HG02759 (cell line): Measurements from ENCODE around the gene PCSK4.
"Not testable (repeated sequence)": the region's sequence is repeated elsewhere in the genome, so short reads cannot be mapped to it uniquely, and the experiment has no call there.

Source experiments
- ATAC-seq: cut with Tn5 transposase; IDR thresholded peaks from one replicate; pipeline ENCODE4 v1.9.1; 2021; ENCODE audit warnings: mild to moderate bottlenecking, moderate library complexity; ENCODE audit not compliant: unreplicated experiment

Gene PCSK4

DNA sequence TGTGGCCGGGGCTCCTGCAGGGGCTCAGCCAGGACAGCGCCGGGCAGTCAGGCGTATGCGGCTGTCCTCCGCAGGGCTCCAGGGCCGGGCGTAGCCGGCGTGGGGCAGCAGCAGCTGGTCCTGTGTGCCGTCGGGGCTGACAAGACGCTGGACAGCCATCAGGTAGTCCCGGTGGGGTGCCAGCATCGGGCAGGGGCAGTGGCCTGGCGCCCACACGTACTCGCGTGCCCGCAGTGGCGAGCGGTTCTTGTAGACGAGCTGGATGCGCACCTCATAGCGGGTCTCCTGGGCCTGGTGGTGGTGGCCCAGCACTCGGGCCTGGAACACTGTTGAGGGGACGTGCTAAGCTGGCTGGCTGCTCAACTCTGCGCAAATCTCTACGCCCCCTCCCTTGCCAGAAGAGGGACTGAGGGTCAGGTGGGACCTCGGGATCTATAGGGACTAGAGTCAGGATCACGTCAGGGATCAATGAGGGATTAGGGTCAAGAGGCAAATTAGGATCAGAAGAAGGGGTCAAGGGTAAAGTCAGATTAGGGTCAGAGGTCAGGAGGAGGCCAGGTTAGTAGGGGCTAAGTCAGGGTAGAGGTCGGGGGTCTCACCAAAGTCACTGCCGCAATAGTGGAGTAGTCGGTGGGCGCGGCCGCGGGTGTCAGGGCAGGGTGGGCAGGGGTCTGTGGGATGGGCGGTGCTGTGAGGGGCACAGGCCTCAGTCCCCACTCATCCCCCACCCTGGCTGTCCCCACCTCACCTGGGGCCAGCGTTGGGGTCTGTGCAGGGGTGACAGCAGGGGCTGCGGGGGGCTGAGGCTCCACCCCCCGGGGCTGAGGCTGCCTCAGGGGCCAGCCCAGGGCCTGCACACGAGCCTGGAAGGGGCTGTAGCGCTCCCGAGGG is 16.1 kb upstream of the PCSK4 start:
- no peak for ATAC-seq

DNA sequence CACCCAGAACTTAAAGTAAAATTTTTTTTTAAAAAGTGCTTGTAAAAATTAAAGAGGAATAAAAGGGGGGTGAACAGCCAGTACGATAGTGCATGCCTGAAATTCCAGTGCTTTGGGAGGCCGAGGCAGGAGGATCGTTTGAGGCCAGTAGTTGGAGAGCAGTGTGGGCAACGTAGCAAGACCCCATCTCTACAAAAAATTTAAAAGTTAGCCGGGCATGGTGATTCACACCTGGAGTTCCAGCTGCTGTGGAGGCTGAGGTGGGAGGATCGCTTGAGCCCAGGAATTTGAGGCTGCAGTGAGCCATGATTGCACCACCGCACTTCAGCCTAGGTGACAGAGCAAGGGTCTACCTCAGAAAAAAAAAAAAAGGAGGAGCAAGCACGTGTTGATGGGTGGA is 14.9 kb upstream of the PCSK4 start:
- ATAC-seq = no peak

DNA sequence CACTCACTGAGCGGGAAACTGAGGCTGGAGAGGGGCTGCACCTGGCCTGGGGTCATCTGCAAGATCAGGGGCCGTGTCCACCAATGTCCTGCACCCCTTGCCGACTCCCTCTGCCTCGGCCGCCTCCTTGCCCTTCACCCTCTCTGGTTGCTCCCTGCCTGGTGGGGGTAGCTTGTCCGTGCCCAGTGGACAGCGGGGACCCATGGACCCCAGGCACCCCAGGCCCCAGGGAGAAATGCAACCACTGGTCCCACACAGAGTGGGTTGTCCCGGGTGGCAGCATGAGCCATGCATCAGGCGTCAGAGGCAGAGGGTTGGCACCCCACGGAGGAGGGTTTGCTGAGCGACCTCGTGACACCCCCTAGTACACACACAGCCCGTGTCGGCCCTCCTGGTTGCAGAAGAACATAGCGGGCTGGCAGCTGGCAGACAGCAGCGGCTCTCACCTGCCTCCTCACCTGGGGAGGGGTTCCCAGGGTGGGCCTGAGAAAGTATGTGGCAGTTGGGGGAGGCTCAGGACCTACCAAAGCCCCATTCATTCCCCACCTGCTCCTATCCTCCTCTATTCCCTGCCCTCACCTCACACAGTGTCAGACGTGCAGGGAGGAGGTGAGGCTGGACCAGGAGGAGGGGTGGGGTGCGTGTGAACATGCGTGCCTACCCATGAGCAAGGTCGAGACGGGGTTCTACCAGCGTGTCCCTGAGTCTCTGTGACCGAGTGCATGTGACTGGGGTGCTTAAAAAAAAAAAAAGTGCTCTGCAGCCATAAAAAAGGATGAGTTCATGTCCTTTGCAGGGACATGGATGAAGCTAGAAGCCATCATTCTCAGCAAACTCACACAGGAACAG is 14.0 kb upstream of the PCSK4 start:
- ATAC-seq = no peak

DNA sequence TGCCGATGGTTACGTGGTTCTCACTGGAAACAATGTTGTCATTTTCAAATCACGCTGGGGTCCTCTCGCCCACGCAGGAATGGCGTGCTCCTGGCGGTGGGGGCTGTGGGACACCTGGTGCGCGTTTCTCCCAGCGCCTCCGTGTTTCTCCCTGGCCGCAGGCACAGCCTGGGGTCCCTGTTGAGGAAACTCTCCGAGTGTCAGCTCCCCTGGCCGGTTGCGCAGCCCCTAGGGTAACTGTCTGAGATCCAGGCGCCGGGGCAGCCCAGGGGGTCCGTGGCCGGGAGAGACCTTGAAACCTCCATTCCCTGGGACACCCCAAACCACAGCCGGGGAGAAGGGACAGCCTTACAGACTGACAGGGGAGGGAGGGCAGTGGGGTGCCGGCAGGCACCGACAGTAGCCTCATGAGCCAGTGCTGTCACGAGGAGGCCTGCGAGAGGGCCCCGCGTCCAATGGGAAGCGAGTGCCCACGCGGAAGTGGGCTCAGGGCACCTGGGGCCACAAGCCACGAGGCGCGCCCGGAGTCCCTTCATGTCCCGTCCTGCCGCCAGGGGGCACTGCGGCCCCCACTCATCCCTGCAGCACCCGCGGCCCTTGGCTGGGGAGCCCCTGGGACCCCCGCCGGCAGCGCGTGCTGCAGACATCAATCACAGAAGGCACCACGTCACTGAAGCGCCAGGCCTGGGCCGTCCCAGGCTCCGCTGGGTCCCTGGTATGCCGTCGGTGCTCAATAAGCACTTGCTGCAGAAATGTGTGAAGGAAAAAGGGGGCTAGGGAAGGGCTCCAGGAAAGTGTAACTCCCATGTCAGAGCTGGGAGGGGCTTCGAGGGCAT is 13.2 kb upstream of the PCSK4 start:
- no peak for ATAC-seq

DNA sequence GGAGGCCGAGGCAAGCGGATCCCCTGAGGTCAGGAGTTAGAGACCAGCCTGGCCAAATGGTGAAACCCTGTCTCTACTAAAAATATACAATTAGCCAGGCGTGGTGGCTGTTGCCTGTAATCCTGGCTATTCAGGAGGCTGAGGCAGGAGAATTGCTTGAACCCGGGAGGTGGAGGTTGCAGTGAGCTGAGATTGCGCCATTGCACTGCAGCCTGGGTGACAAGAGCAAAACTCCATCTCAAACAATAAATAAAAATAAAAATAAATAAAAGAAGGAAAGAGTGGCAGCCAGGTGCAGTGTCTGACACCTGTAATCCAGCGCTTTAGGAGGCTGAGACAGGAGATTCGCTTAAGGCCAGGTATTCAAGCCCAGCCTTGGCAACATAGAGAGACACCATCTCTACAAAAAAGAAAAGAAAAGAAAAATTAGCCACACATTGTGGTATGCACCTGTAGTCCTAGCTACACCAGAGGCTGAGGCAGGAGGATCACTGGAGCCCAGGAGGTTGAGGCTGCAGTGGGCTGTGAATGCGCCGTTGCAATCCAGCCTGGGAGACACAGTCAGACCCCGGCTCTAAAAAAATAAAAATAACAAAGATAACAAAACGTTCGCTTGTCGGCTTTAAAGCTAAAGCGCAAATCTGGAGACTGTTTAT is 12.4 kb upstream of the PCSK4 start:
- no peak for ATAC-seq

DNA sequence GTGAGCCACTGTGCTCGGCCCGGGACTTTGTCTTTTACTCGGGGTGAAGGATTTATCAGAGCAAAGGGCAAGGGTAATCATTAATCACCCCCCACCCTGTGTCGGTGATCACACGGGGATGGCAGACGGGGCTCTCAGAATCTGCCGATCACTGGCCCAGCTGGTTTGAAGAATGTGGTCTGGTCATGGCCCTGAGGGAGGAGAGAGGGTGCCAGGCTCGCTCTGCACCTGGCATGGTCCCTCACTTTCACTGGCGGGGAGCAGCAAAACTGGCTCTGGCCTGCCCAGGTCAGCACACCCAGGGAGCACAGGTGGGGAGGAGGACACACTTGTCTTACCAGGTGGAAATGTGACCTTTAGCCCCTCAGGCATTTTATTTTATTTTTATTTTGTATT is 11.0 kb upstream of the PCSK4 start:
- no peak for ATAC-seq

DNA sequence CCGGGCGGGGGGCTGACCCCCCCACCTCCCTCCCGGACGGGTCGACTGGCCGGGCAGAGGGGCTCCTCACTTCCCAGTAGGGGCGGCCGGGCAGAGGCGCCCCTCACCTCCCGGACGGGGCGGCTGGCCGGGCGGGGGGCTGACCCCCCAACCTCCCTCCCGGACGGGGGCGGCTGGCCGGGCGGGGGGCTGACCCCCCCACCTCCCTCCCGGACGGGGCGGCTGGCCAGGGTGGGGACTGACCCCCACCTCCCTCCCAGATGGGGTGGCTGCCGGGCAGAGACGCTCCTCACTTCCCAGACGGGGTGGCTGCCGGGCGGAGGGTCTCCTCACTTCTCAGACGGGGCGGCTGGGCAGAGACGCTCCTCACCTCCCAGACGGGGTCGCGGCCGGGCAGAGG is 9.1 kb upstream of the PCSK4 start:
- not testable (repeated sequence) for ATAC-seq

DNA sequence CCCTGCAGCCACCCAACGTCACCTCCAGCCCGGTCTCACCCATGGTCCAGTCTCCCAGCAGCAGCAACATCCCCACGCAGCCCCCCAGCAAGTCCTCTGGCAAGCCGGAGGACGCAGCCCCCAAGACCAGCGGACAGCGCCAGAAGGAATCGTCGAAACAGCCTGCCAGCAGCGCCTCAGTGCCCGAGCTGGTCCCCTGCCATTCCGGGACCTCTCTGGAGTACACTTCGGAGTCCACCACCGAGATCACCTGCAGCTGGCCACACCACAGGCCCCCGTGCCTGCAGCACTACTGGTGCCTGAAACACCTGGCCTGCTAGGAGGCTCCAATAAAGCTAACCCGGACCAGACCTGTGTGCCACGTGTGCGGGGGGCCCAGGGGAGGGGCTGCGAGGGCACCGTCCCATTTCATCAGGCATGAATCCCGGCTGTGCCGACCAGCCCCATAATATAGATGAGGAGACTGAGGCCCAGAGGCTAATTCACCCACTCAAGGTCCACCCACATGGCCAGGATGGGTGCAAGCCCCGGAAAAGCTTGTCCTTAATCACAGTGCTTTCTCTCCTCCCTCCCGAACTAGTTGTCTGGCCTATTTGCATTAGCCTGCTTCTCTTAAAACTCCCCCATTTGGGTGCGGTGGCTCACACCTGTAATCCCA is 7.6 kb upstream of the PCSK4 start:
- ATAC-seq = no peak

DNA sequence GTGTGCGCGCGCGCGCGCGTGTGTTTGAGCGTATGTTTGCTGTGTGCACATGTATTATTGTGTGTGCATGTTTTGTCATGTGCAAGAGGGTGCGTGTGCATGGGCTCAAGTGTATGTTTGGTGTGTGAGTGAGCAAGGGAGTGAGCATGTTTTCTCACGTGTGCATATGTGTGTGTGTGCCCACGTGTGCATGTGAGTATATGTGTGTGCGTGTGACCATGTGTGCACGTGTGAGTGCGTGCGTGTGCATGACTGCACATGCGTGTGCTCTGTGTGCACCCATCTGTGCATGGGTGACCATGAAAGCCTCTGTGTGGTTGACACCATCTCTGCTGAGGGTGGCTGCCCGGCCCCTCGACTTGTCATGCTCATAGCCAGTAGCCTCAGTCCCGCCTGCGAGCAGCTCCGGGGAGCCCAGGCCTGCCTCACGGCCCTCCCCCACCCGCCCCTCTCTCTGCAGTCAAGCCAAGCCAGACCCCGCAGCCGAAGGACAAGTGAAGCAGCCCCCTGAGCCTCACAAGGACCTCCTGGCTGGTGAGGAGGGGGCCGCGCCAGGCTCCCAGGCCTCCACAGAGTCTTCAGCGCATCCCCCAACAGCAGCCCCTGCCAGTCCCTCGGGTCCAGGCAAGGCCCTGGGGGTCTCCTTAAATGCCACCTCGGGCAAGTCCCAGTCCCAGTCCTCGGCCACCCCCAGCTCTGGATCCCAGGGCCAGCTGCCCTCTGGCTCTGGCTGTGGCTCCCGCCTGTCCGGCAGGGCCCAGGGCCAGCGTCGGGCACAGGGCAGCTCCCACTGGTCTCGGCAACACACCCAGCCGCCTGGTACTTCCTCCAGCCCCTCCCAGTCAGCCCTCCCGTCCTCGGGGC is 6.8 kb upstream of the PCSK4 start:
- ATAC-seq = no peak

DNA sequence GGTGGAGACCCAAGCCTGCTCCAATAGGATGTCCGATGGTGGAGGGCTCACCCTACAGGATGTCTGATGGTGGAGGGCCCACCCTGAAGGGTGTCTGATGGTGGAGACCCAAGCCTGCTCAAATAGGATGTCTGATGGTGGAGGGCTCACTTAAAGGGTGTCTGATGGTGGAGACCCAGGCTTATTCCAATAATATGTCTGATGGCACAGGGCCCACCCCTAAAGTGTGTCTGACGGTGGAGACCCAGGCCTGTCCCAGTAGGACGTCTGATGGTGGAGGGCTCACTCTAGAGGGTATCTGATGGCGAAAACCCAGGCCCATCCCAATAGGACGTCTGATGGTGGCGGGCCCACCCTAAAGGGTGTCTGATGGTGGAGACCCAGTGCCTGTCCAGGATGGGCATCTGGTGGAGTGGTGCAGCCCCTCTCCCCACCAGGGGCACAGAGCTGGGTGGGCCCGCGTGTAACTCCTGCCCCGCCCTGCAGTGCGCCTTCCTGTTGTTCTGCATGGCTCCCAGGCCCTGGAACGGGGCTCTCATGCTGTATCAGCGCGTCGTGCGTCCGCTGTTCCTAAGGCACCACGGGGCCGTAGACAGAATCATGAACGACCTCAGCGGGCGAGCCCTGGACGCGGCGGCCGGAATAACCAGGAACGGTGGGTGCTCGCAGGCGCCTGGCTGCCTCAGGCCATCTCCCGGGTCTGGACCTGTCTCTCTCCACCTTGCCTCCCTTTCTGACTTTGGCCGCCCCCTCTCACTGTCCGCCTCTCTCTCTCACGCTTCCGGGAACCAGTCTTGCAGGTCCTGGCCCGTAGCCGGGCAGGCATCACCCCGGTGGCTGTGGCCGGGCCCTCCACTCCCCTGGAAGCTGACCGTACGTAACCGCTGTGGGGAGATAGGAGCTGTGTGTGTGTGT is 5.9 kb upstream of the PCSK4 start:
- no peak for ATAC-seq

DNA sequence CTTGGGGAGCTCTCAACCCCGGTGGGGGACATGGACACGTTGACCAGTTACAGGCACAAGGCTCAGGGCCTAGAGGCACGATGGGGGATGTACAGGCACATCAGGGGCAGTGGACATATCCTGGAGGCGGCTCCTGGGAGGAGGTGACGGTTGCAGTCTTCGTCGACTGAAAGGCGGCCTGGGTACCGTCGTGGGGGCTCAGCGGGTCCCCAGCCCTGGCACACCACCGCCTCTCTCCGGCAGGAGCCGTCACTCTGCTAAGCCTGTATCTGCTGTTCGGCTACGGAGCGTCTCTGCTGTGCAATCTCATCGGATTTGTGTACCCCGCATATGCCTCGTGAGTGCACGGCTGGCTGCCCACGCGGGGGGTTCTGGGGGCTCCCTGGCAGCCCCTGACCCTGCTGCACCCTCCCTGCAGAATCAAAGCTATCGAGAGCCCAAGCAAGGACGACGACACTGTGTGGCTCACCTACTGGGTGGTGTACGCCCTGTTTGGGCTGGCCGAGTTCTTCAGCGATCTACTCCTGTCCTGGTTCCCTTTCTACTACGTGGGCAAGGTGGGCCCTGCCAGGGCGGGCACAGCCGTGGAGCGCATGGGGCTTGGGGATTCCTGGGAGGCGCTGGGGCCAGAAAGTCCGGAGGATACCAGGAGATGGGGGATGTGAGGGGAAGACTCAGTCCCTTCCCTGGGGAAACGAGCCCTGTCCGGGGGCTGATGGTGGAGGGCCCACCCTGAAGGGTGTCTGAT is 5.1 kb upstream of the PCSK4 start:
- ATAC-seq = no peak

DNA sequence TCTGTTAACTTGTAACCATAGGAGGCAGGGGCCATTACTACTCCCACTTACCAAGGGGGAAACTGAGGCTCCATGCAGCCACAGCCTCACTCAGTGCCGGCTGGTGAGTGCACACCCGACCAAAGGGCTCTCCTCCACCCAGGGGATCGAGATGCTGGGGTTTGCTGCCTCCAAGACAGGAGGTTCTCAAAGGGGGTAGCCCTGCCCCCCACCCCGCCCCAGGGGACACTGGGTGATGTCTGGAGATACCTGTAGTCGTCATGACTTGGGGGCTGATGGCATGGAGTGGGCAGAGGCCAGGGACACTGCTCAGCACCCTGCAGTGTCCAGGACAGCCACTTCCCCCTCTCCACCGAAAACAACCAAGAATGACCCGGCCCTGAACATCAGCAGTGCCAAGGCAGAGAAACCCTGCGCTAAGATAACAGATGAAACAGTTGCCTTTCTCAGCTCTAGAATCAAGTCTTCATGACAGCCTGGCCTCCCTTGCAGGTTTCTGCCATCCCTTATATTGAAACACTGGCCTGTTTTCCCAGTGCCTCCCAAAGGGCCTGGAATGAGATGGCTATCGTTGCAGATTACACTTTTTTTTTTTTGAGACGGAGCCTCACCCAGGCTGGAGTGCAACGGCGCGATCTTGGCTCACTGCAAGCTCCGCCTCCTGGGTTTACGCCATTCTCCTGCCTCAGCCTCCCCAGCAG is 4.1 kb upstream of the PCSK4 start:
- no peak for ATAC-seq

DNA sequence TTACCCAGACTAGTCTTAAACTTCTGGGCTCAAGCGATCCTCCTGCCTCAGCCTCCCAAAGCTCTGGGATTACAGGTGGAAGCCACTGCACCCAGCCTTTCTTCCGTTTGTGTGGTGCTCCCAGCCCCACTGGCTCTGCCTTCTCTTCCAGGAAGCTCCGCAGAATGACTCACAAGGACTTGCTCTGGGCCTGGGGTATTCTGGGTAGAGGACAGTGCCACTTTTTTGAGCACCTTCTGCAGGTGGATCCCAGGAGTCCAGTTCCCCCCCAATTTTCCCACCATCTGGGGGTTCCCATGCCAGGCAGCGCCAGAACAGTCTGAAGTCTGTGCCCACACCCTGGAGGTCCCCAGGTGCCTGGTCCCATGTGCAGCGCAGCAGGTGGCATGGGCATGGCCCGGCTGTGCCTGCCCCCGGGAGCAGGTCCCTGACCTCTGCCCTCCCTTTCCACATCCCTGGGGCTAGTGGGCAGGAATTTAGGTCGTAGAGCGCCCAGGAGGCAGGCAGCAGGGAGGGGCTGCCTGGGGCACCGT is 2.4 kb upstream of the PCSK4 start:
- no peak for ATAC-seq

DNA sequence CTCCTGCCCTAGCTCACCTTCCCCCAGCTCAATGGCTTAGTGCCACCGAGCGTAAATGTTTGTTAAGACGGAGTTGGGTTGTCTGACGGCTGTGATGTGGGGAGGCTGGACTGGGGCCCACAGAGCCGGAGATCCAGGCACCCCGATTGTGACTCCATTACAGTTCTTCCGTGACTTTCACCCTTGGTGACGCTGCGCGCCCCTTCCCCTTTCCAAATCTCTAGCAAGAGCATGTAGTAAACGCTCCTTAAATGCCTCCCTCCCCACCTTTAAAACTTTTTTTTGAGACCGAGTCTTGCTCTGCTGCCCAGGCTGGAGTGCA is 1.7 kb upstream of the PCSK4 start:
- no peak for ATAC-seq

DNA sequence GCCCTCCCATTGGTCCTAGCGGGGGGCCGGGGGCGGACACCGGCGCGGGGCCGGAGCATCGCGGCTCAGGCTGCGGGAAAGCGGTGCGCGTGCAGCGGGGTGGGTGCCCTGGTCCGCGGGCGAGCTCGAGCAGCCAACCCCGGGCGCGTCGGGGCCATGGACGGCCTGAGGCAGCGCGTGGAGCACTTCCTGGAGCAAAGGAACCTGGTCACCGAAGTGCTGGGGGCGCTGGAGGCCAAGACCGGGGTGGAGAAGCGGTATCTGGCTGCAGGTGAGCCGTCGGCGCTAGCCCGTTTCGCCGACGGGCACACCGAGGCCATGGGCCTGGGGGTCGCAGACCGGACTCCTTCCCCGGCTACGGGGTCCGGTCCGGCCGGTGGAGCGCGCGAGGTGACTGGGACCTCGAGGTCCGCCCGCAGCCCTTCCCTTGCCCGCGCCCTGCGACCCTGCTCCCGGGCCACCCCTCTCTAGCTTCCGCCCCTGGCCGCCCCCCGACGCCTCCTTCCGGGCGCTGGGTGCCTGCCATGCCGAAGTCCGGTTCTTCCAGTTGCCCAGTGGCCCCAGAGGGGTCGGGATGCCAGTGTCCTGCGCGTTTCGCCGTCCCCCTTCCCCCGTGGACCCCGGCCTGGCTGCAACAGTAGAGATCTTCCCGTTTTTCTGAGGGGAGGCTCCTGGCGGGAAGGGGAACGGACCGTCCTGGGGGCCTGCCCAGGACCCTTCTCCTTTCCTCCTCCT is 1.1 kb upstream of the PCSK4 start, which contains the start of gene REEP6:
REEP6 (plus strand) TSS at position 68 of the 735 bp plus-strand sequence; CDS start at position 157, 89 bp downstream.
- no peak for ATAC-seq
